IPS-18a (cell line): Measurements from ENCODE around the gene RNF217.

Source experiments
- H3K27ac ChIP-seq: one replicate; pipeline ENCODE4 v1.5.1; 2013; ENCODE audit warnings: low read length
- H3K27me3 ChIP-seq: one replicate; pipeline ENCODE4 v1.6.1; 2013; ENCODE audit warnings: mild to moderate bottlenecking, low read length; ENCODE audit not compliant: control insufficient read depth, insufficient read depth
- H3K36me3 ChIP-seq: one replicate; pipeline ENCODE4 v1.6.1; 2013; ENCODE audit warnings: low read depth, low read length; ENCODE audit not compliant: control insufficient read depth
- H3K4me1 ChIP-seq: one replicate; pipeline ENCODE4 v1.6.1; 2013; ENCODE audit warnings: low read depth, low read length; ENCODE audit not compliant: control insufficient read depth
- H3K4me3 ChIP-seq: one replicate; pipeline ENCODE4 v1.5.1; 2013; ENCODE audit warnings: low read length
- H3K9ac ChIP-seq: one replicate; pipeline ENCODE4 v1.6.1; 2013; ENCODE audit warnings: mild to moderate bottlenecking, low read length, moderate library complexity
- H3K9me3 ChIP-seq: one replicate; pipeline ENCODE4 v1.6.1; 2013; ENCODE audit warnings: low read depth, low read length; ENCODE audit not compliant: control insufficient read depth

The RNF217 gene

GRCh38 chr6:125107896-125108295 is 145.7 kb downstream of the RNF217 start:
- Histone ChIP-seq H3K27ac (no peak overlapping the region), H3K27me3 (no peaks in the 10 kb centered on the region), H3K4me3 (no peak overlapping the region), H3K4me1 (peaks cover 21% of the 10 kb centered on the region), H3K9me3 (peaks cover 13% of the 10 kb centered on the region), H3K36me3 (no peaks in the 10 kb centered on the region), H3K9ac (no peak overlapping the region)

- Histone ChIP-seq H3K27ac (no peak overlapping the region), H3K36me3 (no peaks in the 10 kb centered on the region), H3K4me3 (no peak overlapping the region), H3K9ac (no peak overlapping the region), H3K4me1 (peaks cover under 1% of the 10 kb centered on the region), H3K27me3 (no peaks in the 10 kb centered on the region), H3K9me3 (peaks cover 13% of the 10 kb centered on the region)
Measured at GRCh38 chr6:125110056-125110455, 147.8 kb downstream of the RNF217 start.

- H3K4me1 ChIP-seq, result no peaks in the 10 kb centered on the region
- peaks cover 13% of the 10 kb centered on the region for H3K9me3 ChIP-seq
- no peak overlapping the region for H3K4me3 ChIP-seq
- H3K36me3 ChIP-seq, result no peaks in the 10 kb centered on the region
- H3K27me3 ChIP-seq, result no peaks in the 10 kb centered on the region
- H3K27ac ChIP-seq, result no peak overlapping the region
- H3K9ac ChIP-seq, result no peak overlapping the region
Measured at GRCh38 chr6:125111219-125111983, 149.2 kb downstream of the RNF217 start.

- Histone ChIP-seq H3K36me3 (no peaks in the 10 kb centered on the region), H3K9me3 (peaks cover 13% of the 10 kb centered on the region), H3K4me1 (no peaks in the 10 kb centered on the region), H3K9ac (no peak overlapping the region), H3K27ac (no peak overlapping the region), H3K27me3 (no peaks in the 10 kb centered on the region), H3K4me3 (no peak overlapping the region)
Measured at GRCh38 chr6:125112934-125113333, 150.7 kb downstream of the RNF217 start.

- H3K9me3 ChIP-seq, result peaks cover 13% of the 10 kb centered on the region
- peaks cover under 1% of the 10 kb centered on the region for H3K4me1 ChIP-seq
- H3K27ac ChIP-seq, result no peak overlapping the region
- no peaks in the 10 kb centered on the region for H3K36me3 ChIP-seq
- H3K27me3 ChIP-seq, result no peaks in the 10 kb centered on the region
- no peak overlapping the region for H3K4me3 ChIP-seq
- no peak overlapping the region for H3K9ac ChIP-seq
Measured at GRCh38 chr6:125114248-125114858, 152.1 kb downstream of the RNF217 start.

GRCh38 chr6:125116170-125116569 is 153.9 kb downstream of the RNF217 start:
- Histone ChIP-seq H3K4me3 (no peak overlapping the region), H3K9me3 (peaks cover 4% of the 10 kb centered on the region), H3K27ac (no peak overlapping the region), H3K27me3 (no peaks in the 10 kb centered on the region), H3K4me1 (peaks cover 7% of the 10 kb centered on the region), H3K9ac (no peak overlapping the region), H3K36me3 (no peaks in the 10 kb centered on the region)

- no peaks in the 10 kb centered on the region for H3K9me3 ChIP-seq
- no peak overlapping the region for H3K4me3 ChIP-seq
- peaks cover 7% of the 10 kb centered on the region for H3K4me1 ChIP-seq
- H3K9ac ChIP-seq, result no peak overlapping the region
- no peaks in the 10 kb centered on the region for H3K27me3 ChIP-seq
- no peak overlapping the region for H3K27ac ChIP-seq
- no peaks in the 10 kb centered on the region for H3K36me3 ChIP-seq
Measured at GRCh38 chr6:125116710-125117109, 154.5 kb downstream of the RNF217 start.

GRCh38 chr6:125117818-125118217 is 155.6 kb downstream of the RNF217 start:
- Histone ChIP-seq H3K9me3 (no peaks in the 10 kb centered on the region), H3K36me3 (no peaks in the 10 kb centered on the region), H3K27me3 (no peaks in the 10 kb centered on the region), H3K9ac (no peak overlapping the region), H3K27ac (no peak overlapping the region), H3K4me1 (peaks cover 7% of the 10 kb centered on the region), H3K4me3 (no peak overlapping the region)

GRCh38 chr6:125120054-125120590 is 157.9 kb downstream of the RNF217 start:
- Histone ChIP-seq H3K4me1 (peaks cover 7% of the 10 kb centered on the region), H3K27me3 (no peaks in the 10 kb centered on the region), H3K27ac (no peak overlapping the region), H3K9me3 (no peaks in the 10 kb centered on the region), H3K36me3 (no peaks in the 10 kb centered on the region), H3K4me3 (no peak overlapping the region), H3K9ac (no peak overlapping the region)

GRCh38 chr6:125121894-125122293 is 159.7 kb downstream of the RNF217 start:
- Histone ChIP-seq H3K4me3 (no peak overlapping the region), H3K9me3 (no peaks in the 10 kb centered on the region), H3K27ac (no peak overlapping the region), H3K9ac (no peak overlapping the region), H3K36me3 (no peaks in the 10 kb centered on the region), H3K4me1 (peaks cover 7% of the 10 kb centered on the region), H3K27me3 (no peaks in the 10 kb centered on the region)

- Histone ChIP-seq H3K9me3 (no peaks in the 10 kb centered on the region), H3K9ac (no peak overlapping the region), H3K36me3 (no peaks in the 10 kb centered on the region), H3K4me3 (no peak overlapping the region), H3K27ac (no peak overlapping the region), H3K4me1 (peaks cover 7% of the 10 kb centered on the region), H3K27me3 (no peaks in the 10 kb centered on the region)
Measured at GRCh38 chr6:125123051-125123450, 160.8 kb downstream of the RNF217 start.
